GM21737 (cell line): ENCODE measurements around the gene KLF13.
A peak's percentile ranks its signal among the peaks of the same experiment; 100 is the strongest.

ENCODE experiments used
- ATAC-seq: cut with Tn5 transposase; IDR thresholded peaks from one replicate; pipeline ENCODE4 v1.9.1; 2021; ENCODE audit warnings: mild to moderate bottlenecking, moderate library complexity; ENCODE audit not compliant: unreplicated experiment

The KLF13 gene

GRCh38 chr15:31298707-31299172 lies 27.9 kb upstream of the KLF13 start:
- no peak for ATAC-seq

GRCh38 chr15:31300208-31300661 lies 26.4 kb upstream of the KLF13 start:
- no peak for ATAC-seq

GRCh38 chr15:31300981-31301672 lies 25.5 kb upstream of the KLF13 start:
- no peak for ATAC-seq

GRCh38 chr15:31301673-31301990 lies 25.0 kb upstream of the KLF13 start:
- no peak for ATAC-seq

GRCh38 chr15:31302029-31302657 lies 24.5 kb upstream of the KLF13 start:
- ATAC-seq = no peak

GRCh38 chr15:31302778-31303725 lies 23.6 kb upstream of the KLF13 start:
- no peak for ATAC-seq

GRCh38 chr15:31303726-31304648 lies 22.6 kb upstream of the KLF13 start:
- ATAC-seq = no peak

- no peak for ATAC-seq
These were observed 21.8 kb upstream of the KLF13 start for GRCh38 chr15:31304751-31305365.

GRCh38 chr15:31305375-31305774 lies 21.3 kb upstream of the KLF13 start:
- no peak for ATAC-seq

GRCh38 chr15:31305796-31306425 lies 20.7 kb upstream of the KLF13 start:
- no peak for ATAC-seq

- ATAC-seq = no peak
These were observed 20.0 kb upstream of the KLF13 start for GRCh38 chr15:31306426-31307269.

- no peak for ATAC-seq
These were observed 19.1 kb upstream of the KLF13 start for GRCh38 chr15:31307270-31308184.

- ATAC-seq = peak; percentile 64
These were observed 18.4 kb upstream of the KLF13 start for GRCh38 chr15:31308185-31308639.

- ATAC-seq = no peak
These were observed 16.6 kb upstream of the KLF13 start for GRCh38 chr15:31309893-31310606.

- no peak for ATAC-seq
These were observed 14.7 kb upstream of the KLF13 start for GRCh38 chr15:31311735-31312619.

GRCh38 chr15:31313223-31313622 lies 13.4 kb upstream of the KLF13 start:
- ATAC-seq = no peak
